GM18526 (cell line): ENCODE data around the gene CYP27B1.

Source experiments
- POLR2A ChIP-seq: IDR thresholded peaks from 3 replicates; pipeline ENCODE4 v1.6.1; 2011; ENCODE audit not compliant: insufficient read length; ENCODE audit errors: extremely low read depth

Gene CYP27B1

DNA sequence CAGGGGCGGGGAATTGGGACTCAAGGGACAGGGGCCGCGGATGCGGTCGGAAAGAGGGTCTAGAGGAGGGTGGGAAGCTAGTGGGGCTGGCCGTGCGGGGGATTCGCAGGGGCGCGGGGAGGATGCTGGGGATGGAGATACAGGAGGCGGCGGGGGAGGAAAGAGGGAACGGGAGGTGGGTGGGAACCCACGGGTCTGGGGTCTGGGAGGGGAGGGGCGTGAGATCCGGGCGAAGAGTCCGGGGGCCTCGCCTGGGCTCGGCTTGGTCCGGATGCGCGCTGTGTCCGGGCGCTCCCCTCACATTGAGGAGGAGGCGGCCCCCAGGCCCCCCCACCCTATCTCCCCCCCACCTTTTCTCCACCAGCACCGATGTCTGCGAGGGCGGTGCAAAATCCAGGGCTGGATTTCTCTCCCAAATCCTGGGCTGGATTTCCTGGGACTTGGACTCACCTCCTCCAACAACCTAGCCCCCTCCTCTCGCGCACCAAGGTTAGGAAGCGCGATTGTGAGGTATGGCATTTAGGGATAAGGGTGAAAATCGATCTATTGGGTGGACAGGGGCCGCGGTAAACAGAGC lies 28.1 kb downstream of the CYP27B1 start, which contains the start of gene AGAP2:
Gene AGAP2 (minus strand): TSS at position 82 of the 577 bp plus-strand sequence. CDS start 496 bp downstream, outside the sequence.
- TF ChIP-seq POLR2A = no peak

DNA sequence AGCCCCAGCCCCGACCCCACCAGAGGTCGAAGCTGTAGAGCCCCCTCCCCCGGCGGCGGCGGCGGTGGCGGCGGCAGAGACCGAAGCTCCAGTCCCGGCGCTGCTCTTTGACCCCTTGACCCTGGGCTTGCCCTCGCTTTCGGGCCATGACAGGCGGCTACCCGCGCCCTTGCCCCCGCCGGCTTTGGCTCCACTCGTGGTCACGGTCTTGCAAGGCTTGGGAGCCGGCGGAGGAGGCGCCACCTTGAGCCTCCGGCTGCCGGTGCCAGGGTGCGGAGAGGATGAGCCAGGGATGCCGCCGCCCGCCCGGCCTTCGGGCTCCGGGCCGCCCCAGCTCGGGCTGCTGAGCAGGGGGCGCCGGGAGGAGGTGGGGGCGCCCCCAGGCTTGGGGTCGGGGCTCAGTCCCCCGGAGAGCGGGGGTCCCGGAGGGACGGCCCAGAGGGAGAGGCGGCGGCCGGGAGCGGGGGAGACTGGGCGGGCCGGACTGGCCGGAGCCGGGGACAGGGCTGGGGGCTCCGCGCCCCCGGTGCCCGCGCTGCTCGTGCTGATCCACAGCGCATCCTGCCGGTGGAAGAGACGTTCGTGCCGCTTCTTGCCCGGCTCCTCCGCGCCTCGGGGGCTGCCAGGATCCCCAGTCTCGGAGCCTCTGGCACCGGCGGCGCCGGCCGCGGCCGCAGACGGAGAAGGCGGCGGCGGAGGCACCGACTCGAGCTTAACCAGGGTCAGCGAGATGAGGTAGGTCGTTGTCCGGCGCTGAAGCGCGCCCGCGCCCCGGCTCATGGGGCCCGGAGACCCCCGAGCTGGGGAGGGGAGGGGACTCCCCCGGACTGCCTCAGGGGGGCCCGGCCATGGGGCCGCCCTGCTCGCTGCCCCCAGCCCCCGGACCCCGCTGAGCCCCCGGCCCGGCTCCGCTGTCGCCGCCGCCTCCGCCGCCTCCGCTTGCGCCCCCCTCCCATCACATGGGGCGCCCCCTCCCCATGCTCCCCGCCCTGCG lies 29.1 kb downstream of the CYP27B1 start:
- no peak for TF ChIP-seq POLR2A

DNA sequence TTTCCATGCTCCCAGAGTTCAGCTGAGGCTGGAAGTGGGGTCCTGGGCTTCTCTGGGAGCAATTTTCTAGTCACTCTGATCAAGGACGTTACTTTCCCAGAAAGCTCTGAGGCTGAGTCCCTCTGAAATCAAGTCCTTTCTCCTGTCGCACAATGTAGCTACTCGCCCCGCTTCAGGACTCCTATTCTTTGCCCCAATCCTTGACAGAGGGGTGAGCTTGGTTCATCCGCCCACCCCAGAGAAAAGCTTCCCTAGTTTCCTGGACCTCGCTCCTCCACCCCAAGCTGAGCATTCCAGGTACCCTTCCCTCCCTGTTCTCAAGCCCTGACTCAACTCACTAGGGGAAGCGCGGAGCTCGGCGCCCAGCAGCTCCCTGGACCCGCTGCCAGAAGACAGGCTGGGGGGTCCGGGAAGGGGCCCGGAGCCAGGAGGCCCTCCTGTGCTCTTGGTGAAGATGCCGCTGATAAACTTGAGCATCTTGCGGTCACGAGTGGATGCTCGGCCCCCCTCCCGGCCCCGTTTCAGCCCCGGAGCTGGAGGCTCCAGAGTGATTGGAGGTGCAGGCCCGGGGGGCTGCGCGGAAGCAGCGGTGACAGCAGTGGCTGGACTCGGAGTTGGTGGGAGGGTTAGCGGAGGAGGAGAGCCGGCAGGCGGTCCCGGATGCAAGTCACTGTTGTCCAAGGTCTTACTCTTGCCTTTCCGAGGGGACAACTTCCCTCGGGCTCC lies 30.0 kb downstream of the CYP27B1 start:
- no peak for TF ChIP-seq POLR2A

DNA sequence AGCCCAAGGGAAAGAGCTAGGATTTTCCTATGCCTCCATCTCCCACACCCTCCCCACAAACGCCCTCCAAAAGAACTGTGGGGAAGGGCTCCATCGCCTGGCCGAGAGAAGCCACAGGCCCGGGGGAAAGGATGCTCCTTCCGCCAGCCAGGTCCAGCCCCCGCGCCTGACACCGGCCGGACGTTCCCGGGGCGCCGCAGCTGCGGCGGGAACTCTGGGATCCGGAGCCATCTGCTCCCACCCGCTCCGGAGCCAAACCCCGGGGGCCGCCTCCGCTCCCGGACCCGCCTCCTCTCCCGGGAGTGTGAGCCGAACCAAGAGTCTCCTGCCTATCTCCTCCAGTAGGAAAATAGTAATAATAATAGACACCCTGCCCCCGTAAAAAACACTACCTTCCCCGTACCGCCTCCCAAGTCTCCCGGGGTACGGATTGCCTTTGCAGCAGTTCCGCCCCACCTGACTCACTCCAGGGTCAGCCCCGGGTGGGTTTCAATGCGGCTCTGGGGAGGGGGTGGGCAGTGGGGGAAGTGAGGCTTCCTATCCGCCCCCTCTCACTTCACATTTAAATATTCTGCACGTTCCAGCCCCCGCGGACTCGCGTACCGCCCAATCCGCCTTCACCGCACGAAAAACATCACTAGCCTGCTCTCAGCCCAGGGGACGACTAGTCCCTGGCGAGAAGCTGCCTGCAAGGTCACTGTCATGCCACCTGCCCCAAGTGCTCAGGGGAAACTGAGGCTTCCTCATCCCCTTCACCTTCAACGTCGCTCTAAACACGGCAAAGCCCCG lies 30.7 kb downstream of the CYP27B1 start:
- no peak for TF ChIP-seq POLR2A

DNA sequence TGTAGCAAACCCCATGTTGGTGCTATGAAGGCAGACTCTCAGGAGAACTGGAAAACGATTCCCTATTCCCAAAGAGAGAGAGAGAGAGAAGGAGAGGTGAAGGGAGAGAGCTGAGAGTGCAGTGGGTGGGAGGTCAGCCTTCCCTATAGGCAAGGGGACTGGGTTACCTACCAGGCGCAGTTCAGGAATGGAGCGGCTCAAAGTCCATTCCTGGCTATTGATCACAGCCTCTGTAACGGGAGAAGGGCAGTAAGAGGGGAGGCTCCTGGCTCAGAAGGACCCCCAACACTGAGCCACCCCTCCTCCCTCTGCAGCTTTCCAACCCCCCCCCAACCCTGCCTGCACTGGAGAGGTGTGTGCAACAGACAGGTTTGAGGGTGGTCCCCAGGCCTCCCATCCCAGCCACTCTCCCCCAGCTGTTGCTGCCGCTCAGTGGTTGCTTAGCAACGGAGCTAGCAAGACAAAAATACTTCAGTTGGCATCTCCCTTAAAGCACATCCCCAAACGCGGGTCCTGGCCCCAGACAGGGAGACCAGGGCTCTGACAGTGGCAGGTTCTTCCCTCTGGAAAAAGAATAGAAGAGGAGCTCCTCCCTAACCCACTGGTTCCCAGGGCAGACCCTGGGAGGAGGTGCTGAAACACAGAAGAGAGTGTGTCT lies 31.6 kb downstream of the CYP27B1 start:
- TF ChIP-seq POLR2A = no peak

DNA sequence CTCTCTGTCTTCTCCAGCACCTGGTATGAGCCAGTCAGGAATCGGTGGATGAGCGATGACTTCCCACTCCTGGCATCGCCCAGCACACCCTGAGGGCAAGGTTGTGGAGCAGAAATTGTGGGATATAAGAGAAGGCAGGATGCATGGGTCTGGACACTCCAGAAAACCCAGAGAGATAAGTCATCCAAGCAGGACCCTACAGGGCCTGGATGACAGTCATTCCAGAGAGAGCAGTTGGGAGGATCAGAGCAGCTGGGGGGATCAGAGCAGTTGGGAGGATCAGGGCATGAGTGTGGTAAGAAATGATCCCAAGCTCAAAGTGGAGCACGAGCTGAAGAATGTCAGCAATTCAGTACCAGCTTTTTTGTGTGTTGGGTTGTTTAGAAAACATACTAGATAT lies 32.3 kb downstream of the CYP27B1 start:
- no peak for TF ChIP-seq POLR2A

DNA sequence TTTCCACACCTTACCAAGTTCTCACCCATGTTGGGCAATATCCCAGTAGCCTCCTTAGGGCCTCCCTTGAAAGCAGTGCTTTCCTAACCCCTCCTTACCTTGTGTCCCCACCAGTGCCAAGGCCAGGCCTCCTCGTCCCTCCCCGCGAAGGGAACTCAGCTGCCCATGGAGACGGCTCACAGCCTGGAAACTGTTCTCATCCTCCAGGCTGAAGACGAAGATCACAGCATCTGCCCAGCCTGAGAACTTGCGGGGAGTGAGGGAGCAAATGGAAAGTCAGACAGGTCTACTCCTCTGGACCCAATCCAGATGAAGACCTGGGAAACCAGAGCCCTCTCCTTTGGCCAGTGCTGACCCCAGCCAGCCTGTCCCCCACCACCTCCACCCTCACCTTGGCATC lies 33.0 kb downstream of the CYP27B1 start:
- TF ChIP-seq POLR2A = no peak

DNA sequence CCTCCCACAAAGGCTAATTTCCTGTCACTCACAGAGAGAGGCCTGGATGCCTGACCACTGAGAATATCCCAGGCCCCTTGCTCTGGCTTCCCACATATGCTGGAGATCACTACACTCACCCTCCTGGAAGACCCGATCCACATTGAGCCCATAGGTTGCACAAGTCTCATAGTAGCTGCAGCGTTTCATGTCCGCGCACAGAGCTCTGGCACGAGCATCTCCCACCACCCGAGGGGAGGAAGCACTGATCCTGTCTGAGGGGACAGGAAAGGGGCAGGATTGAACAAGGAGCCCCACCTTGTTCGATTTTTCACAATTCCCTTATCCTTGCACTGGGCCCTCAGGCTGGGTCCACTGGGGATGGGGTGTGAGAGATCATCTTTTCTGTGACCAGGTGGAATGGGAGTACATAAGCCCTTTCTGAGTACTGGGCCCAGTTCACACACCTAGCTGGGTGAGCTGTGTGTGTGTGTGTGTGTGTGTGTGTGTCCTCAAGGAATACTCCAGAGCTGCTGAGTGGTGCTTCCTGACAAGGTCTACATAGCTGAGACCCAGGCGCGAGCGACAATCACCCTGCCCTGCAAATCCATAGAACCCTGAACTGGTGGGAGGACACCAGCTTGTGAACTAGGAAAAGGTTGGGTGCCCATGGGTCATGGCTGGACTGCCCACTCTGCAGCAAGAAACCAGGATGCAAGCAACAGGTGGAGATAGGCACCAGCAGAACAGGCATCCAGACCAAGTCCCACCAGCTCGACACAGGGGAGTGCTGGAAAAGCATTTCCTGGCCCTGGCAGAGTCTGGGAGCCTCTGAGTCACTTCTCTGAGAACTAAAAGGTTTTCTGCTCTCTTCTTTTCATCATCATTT lies 33.9 kb downstream of the CYP27B1 start:
- TF ChIP-seq POLR2A = no peak

DNA sequence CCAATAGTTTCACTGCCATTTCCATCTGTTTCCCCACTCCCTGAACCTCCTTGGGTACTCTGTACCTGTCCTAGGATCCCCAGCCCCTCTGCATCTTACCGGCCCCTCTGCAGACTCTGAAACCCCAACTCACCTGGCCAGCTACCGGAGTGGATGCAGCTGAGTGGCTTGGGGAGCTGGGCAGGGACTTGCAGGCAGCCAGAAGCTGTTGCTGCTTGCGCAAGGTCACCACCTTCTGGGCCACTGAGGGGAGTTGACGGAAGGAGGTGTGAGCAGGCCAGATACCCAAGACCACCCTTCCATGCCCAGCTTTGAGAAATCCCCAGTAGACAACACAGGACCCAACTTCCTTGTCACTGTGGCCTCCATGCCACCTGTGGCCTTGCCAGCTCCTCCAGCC lies 34.6 kb downstream of the CYP27B1 start:
- no peak for TF ChIP-seq POLR2A

DNA sequence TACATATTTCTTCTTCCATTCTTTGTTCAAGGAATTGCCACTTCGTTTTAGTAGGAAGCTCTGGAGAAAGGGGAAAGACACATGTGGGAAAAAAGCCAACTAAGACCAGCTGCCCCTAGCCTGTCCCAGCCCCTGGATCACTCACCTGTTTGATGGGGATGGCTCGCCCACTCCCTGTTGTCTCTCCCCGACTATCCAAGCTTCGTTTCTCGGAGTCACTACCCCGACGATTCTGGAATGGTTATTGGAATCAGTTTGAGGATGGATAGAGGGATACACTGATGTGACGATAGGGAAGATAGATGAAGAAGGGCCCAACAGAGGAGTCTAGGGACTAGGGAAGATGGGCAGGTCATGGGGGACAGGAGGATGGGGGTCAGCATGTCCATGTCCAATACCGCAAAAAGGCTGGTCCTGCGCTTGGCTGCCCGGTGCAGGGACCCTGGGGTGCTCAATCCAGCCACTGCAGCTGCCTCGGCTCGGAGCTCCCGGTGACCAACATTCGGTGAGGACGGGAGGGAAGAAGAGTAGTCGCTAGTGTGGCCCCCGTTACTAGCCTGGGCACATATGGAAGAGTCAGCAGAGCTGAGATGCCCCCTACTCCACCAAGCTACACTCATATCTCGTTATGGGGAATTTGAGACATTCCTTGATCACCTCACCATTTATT lies 35.3 kb downstream of the CYP27B1 start:
- no peak for TF ChIP-seq POLR2A

DNA sequence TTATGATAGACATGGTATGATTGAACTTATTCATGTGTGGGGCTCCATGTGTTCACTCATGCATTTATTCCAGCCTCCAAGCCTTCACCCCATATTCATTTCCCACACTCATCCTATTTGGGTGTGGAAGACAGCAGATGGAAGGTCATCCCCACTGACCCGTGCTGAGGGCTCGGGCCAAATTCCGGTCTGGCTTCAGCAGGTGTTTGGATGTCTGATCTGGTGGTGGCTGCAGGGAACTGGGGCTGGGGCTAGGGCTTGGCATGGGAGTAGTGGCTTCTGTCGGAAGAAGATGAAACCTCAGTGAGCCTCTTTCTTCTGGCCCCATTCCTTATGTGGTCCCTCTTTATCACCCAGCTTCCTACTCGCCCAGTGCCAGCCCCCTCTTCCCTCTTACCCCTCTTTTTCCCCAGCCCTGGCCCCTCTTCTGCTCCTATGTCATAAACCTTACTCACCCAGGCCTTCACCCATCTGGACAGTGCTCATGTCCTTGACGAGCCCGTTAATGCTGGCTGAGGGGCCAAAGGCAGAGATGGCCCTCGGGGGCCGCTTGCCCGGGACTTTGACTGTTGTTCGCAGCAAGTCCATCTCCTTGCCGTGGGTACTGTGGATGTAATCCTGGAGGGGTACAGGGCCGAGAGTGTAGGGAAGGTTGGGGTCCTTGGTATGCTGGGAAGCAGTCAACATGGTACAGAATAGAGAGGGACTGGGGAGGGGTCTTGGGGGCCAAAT lies 36.4 kb downstream of the CYP27B1 start:
- TF ChIP-seq POLR2A = no peak

DNA sequence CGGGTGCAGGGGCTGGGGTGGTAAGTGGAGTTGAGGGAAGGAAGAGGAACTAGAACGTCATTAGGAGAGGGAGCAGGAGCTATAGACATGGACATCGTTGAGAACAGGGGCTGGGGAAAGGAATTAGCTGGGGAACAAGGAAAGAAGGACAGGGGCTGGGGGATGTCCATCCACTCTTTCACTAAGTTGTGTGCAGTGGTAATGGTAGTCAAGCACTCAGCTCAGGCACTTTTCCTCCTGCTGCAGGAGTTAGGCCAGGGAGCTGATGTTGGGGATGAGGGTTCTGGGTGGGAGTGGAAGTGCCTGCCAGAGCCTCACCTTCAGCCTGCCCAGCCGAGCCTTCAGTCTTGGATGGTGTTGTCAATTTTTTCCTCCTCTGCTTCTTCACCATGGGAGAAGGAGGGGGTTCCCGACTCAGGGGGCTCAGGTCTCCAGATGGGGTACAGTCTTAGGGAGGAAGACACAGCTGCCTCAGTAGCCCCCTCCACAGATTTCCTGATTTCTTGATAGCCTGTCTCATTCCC lies 37.5 kb downstream of the CYP27B1 start:
- no peak for TF ChIP-seq POLR2A

DNA sequence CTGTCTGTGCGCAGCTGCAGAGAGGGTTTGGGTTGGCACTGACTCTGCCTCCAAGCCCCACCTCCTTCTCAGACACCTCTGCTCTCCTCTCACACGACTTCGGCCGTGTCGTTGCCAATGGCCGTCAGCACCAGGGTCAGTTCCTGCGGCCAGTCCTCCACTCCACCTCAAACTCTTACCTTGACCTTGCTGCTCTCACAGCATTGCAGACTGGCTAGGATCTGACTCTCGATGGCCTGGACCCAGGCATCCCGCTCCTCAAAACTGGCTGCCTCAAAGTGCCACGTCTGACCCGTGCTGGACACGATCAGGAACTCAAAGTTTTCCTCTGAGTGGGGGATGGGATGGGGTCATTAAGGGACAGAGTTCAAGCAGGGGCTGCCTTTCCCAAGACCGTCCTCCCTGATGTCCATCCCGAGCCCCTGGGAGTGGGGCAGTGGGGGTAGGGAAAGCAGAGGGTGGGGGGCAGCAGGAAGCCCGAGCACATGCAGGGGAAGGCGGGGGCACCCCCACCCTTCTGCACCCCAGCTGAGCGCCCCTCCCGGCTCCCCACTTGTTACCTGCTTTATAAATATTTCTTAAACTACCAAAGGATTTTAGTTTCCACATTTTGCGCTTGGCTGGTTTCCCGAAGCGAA lies 39.0 kb downstream of the CYP27B1 start:
- TF ChIP-seq POLR2A = no peak
